Endothelial cell of umbilical vein (primary cell): ENCODE measurements around the gene F2RL3. TPM values are rescaled to one million over a fixed set of nuclear protein-coding genes. Genes with fewer than 3 reads are reported as not detected.

Experiments used
- BruUV-seq: library from RNA; stranded (reverse); fragments of 400-500 nt; replicated peaks from 2 replicates; lab custom pipeline; 2021; lab: Mats Ljungman, UMichigan
- CTCF ChIA-PET: fragments of 300-600, 350-600 bp; sonication (Branson Sonifier 250); formaldehyde crosslinking; loops from one replicate; lab custom pipeline; 2021; ENCODE audit warnings: antibody characterized with exemption, inconsistent platforms; lab: Charles Lee
- POLR2A ChIA-PET: fragments of 300-600, 350-600 bp; sonication (Branson Sonifier 250); formaldehyde crosslinking; loops from one replicate; lab custom pipeline; 2021; ENCODE audit warnings: antibody characterized with exemption, inconsistent platforms; lab: Charles Lee
- DNase-seq: peaks from one replicate; pipeline ENCODE4 v3.0.0-alpha.2; 2011; ENCODE audit warnings: low read depth, low spot score
- FAIRE-seq: peaks from 2 replicates; lab custom pipeline; 2011; peaks lifted over from hg19 to GRCh38; lab: Jason Lieb, UNC
- H2AFZ ChIP-seq: 2 replicates; pipeline ENCODE4 v1.6.0; 2012; ENCODE audit warnings: low read depth, low read length, control low read depth, inconsistent platforms
- H3K27ac ChIP-seq: 2 replicates; pipeline ENCODE4 v1.5.1; 2011; ENCODE audit warnings: low read depth, mild to moderate bottlenecking, control low read depth, low read length, moderate library complexity; ENCODE audit not compliant: insufficient read depth
- H3K27me3 ChIP-seq, 2 experiments: 2 replicates each; pipeline versions ENCODE4 v1.6.0 to v1.6.1; 2011; ENCODE audit warnings: low read length in 2 of 2, mixed read lengths in 1 of 2; ENCODE audit not compliant: control insufficient read depth in 2 of 2, insufficient read depth in 2 of 2
- H3K36me3 ChIP-seq, 2 experiments: 2 replicates in 1 of 2; 3 replicates in 1 of 2; pipeline ENCODE4 v1.5.1; 2011; ENCODE audit warnings: low read length in 2 of 2, mild to moderate bottlenecking in 1 of 2, moderate library complexity in 1 of 2; ENCODE audit not compliant: control insufficient read depth in 2 of 2, insufficient read depth in 2 of 2; ENCODE audit errors: extremely low read depth in 1 of 2
- H3K4me1 ChIP-seq: 3 replicates; pipeline ENCODE4 v1.5.1; 2011; ENCODE audit warnings: mild to moderate bottlenecking, low read length; ENCODE audit not compliant: control insufficient read depth, insufficient read depth; ENCODE audit errors: extremely low read depth
- H3K4me2 ChIP-seq: 2 replicates; pipeline ENCODE4 v1.6.1; 2011; ENCODE audit warnings: low read length, control low read depth, mixed read lengths; ENCODE audit not compliant: insufficient read depth
- H3K4me3 ChIP-seq, 3 experiments: fragments of 200-600 bp in 1 of 3; sonication (generic), shearing (Covaris generic) in 1 of 3; replicated peaks in 1 of 3; 2 replicates each; pipeline ENCODE4 v1.5.1; 2011 to 2016; ENCODE audit warnings: control low read depth in 3 of 3, low read length in 3 of 3, mild to moderate bottlenecking in 2 of 3, inconsistent platforms in 1 of 3, low read depth in 1 of 3, moderate library complexity in 1 of 3; ENCODE audit not compliant: insufficient read depth in 1 of 3
- H3K79me2 ChIP-seq: 2 replicates; pipeline ENCODE4 v1.6.0; 2012; ENCODE audit warnings: low read length, inconsistent platforms; ENCODE audit not compliant: control insufficient read depth, insufficient read depth
- H3K9ac ChIP-seq: replicated peaks from 2 replicates; pipeline ENCODE3; 2011; ENCODE audit warnings: low read length, control low read depth; ENCODE audit not compliant: insufficient read depth; ENCODE audit errors: extremely low read depth
- H3K9me1 ChIP-seq: replicated peaks from 3 replicates; pipeline ENCODE4 v1.6.0; 2011; ENCODE audit warnings: mild to moderate bottlenecking, low read length; ENCODE audit not compliant: control insufficient read depth, insufficient read depth; ENCODE audit errors: extremely low read depth
- H3K9me3 ChIP-seq: replicated peaks from 2 replicates; pipeline ENCODE4 v1.5.1; 2012; ENCODE audit warnings: low read length, inconsistent platforms; ENCODE audit not compliant: control insufficient read depth, insufficient read depth
- H4K20me1 ChIP-seq: replicated peaks from 2 replicates; pipeline ENCODE3; 2011; ENCODE audit warnings: mild to moderate bottlenecking, low read length; ENCODE audit not compliant: control insufficient read depth, insufficient read depth; ENCODE audit errors: extremely low read depth
- EZH2 ChIP-seq: IDR thresholded peaks from 2 replicates; pipeline ENCODE4 v1.6.1; 2012; ENCODE audit warnings: borderline replicate concordance, low read depth, mild to moderate bottlenecking, moderate library complexity, low read length, inconsistent platforms; ENCODE audit not compliant: severe bottlenecking
- FOS ChIP-seq: IDR thresholded peaks from 2 replicates; pipeline ENCODE4 v1.6.1; 2011; ENCODE audit warnings: mild to moderate bottlenecking, low read length, moderate library complexity, borderline replicate concordance; ENCODE audit not compliant: insufficient read depth
- GATA2 ChIP-seq: IDR thresholded peaks from 2 replicates; pipeline ENCODE4 v1.7.0; 2011; ENCODE audit warnings: low read depth, mild to moderate bottlenecking, moderate library complexity, mixed read lengths, low read length; ENCODE audit not compliant: insufficient read length, insufficient read depth
- JUN ChIP-seq: IDR thresholded peaks from 2 replicates; pipeline ENCODE4 v1.6.1; 2011; ENCODE audit warnings: borderline replicate concordance, low read depth; ENCODE audit not compliant: insufficient read length, insufficient read depth
- MYC ChIP-seq: IDR thresholded peaks from one replicate; pipeline ENCODE4 v1.6.1; 2011; ENCODE audit warnings: mild to moderate bottlenecking, low read depth, low read length
- POLR2A ChIP-seq: IDR thresholded peaks from 2 replicates; pipeline ENCODE4 v1.6.1; 2012; ENCODE audit warnings: low read depth, mild to moderate bottlenecking, control low read depth, low read length
- POLR2AphosphoS5 ChIP-seq: IDR thresholded peaks from 2 replicates; pipeline ENCODE4 v1.6.1; 2012; ENCODE audit warnings: low read depth, mild to moderate bottlenecking, control low read depth, low read length, moderate library complexity; ENCODE audit not compliant: insufficient read depth
- dilution Hi-C: fragments of 300-500 bp; cut with MboI; formaldehyde crosslinking; loops from one replicate; pipeline ENCODE4 v1.15.0; 2019; ENCODE audit warnings: low sequenced_read_pairs; ENCODE audit not compliant: extremely low pct_ligation_motif_present
- intact Hi-C: fragments of 100-400 bp; cut with micrococcal nuclease; formaldehyde crosslinking; loops from one replicate; pipeline ENCODE4 v1.10.0; 2022
- polyA plus RNA-seq, 4 experiments: library from polyadenylated mRNA; depleted of rRNA in 3 of 4; stranded (reverse) in 3 of 4; unstranded in 1 of 4; fragments of >200 nt; gene quantifications; 2 replicates each; pipeline versions ENCODE4 v1.2.1 to v1.2.3, GENCODE V29; 2011 to 2012; ENCODE audit warnings: missing spikeins in 1 of 4
- total RNA-seq: library from RNA; stranded (reverse); gene quantifications from 2 replicates; pipeline ENCODE4 v1.2.3, GENCODE V29; 2021
- TF ChIP-seq, protein P1 (sequence below): IDR thresholded peaks from 2 replicates; pipeline ENCODE4 v1.6.1; 2011; ENCODE audit not compliant: insufficient read depth, insufficient read length
- TF ChIP-seq, protein P2 (sequence below), 2 donors: IDR thresholded peaks; 1 replicate in 1 of 2; 2 replicates in 1 of 2; pipeline ENCODE4 v1.5.1; 2011; ENCODE audit warnings: low read length in 2 of 2, mild to moderate bottlenecking in 2 of 2, moderate library complexity in 2 of 2, control low read depth in 1 of 2, inconsistent platforms in 1 of 2, low read depth in 1 of 2; ENCODE audit not compliant: insufficient read depth in 1 of 2; ENCODE audit errors: extremely low read depth in 1 of 2

Gene F2RL3
- total and polyA plus RNA-seq, 2 donors (not counting 3 experiments of a cell fraction or from before 2014, with no cell fraction given), result 1.2 to 1.7 TPM

DNA sequence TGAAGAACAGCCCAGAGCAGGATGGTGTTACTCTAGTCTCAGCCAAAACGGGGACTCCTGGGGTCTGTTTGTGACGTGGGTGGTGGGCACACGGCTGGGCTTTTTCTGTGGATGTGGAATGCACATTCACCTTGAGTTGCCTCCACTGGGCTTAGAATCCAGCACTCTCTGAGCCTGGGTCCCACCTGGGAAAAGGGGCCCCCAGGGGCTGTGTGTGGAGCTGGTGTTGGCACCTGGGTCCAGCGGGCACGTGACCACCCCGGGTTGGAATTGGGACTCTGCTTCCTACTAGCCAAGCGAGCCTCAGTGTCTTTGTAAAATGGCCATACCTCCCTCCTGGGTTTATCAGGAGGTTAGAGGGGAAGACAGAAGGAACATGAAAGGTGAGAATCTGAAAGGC lies 29.2 kb upstream of the F2RL3 start:
- ChIA-PET CTCF (no interaction called here), POLR2A (no interaction called here)
- dilution Hi-C loops, result no loop called here
- no peak for FAIRE-seq
- Histone ChIP-seq H3K27me3 (no peaks in the 10 kb centered on the region), H3K4me1 (no peaks in the 10 kb centered on the region), H3K9me1 (no peaks in the 10 kb centered on the region), H3K27ac (no peak overlapping the region), H3K9me3 (no peaks in the 10 kb centered on the region), H3K79me2 (no peaks in the 10 kb centered on the region), H3K4me2 (no peak overlapping the region), H3K4me3 (no peak overlapping the region), H4K20me1 (no peaks in the 10 kb centered on the region), H3K36me3 (peaks cover 16 to 29% of the 10 kb centered on the region in 2 experiments), H3K9ac (no peak overlapping the region), H2AFZ (no peak overlapping the region)
- intact Hi-C loops, result no loop called here
- no TSS peak for BruUV-seq
- no peak for TF ChIP-seq GATA2
- TF ChIP-seq FOS, result no peak
- TF ChIP-seq EZH2, result no peak
- TF ChIP-seq JUN, result no peak
- no peak for TF ChIP-seq POLR2AphosphoS5
- TF ChIP-seq MYC, result no peak
- no peak for TF ChIP-seq POLR2A
- TF ChIP-seq, protein P1, sequence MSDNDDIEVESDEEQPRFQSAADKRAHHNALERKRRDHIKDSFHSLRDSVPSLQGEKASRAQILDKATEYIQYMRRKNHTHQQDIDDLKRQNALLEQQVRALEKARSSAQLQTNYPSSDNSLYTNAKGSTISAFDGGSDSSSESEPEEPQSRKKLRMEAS, result no peak
- TF ChIP-seq, protein P2, sequence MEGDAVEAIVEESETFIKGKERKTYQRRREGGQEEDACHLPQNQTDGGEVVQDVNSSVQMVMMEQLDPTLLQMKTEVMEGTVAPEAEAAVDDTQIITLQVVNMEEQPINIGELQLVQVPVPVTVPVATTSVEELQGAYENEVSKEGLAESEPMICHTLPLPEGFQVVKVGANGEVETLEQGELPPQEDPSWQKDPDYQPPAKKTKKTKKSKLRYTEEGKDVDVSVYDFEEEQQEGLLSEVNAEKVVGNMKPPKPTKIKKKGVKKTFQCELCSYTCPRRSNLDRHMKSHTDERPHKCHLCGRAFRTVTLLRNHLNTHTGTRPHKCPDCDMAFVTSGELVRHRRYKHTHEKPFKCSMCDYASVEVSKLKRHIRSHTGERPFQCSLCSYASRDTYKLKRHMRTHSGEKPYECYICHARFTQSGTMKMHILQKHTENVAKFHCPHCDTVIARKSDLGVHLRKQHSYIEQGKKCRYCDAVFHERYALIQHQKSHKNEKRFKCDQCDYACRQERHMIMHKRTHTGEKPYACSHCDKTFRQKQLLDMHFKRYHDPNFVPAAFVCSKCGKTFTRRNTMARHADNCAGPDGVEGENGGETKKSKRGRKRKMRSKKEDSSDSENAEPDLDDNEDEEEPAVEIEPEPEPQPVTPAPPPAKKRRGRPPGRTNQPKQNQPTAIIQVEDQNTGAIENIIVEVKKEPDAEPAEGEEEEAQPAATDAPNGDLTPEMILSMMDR (IDR thresholded peaks at IDR 0.05; ENCODE audit: extremely low read depth in 1 of 2, insufficient read depth in 1 of 2, low read depth in 1 of 2, low read length in 2 of 2), result no peak
- DNase-seq, result no peak
